A549 (cell line): ENCODE data around the gene SMIM8.

ENCODE experiments used
- KDM1A ChIP-seq: fragments of 200-600 bp; sonication (generic); IDR thresholded peaks from 2 replicates; pipeline ENCODE4 v1.6.1; 2016; ENCODE audit warnings: low read depth, mild to moderate bottlenecking
- POLR2A ChIP-seq: IDR thresholded peaks from 2 replicates; pipeline ENCODE4 v1.6.1; 2012; ENCODE audit warnings: mild to moderate bottlenecking, low read length

DNA sequence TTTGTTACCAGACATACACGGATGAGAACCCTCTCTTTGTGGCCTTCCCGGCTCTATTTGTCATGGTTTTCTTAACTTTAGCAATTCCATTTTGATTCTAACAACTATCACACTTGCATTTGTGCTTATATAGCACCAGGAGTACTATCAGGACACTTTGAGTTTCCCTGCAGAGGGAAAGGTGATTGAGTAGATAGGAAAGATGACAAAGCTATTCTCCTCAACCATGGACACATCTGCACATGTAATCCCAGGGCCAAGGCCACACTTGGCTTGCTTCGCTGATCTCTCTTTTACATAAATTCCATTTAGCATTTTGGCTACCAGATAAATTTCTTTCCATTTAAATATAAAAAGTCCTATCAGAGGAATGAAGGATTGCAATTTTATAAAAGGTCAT lies 62.1 kb downstream of the SMIM8 start:
- no peak for TF ChIP-seq KDM1A
- no peak for TF ChIP-seq POLR2A
